ENCODE data around the gene CDH4.
A peak's percentile ranks its signal among the peaks of the same experiment; 100 is the strongest.
"Not testable (repeated sequence)": the region's sequence is repeated elsewhere in the genome, so short reads cannot be mapped to it uniquely, and the experiment has no call there.

CDH4 gene

DNA sequence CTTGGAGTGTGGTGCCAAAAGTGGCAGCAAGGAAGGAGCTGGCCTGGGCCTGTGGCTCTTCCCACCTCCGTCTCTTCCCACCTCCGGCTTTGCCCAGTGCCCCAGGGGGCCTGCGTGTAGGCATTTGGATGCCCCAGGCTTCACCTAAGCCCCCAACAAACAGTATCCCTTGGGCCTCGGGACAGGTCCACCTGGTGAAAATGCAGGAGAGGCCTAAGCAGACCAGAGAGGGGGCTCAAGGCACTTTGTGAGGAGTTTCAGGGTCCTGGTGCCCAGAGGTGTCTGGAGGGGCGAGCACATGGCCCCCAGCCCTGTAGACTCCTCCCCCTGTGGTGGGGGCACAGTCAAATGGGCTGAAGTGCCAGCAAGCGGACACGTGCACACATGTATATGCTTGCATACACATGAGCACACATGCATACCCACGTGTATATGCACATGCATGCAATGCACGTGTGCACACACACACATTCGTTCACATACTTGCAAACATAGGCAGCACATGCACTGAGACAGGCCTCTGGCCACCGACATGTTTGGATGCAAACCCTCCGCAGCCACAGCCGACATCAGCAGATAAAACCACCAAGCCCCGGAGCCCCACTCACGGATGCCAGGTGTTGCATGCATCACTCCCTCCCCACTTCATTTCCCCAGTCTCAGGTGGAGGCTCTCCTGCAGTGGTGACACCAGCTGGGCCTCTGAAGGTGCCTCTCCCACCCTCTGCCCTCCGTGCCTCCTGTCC, 689.1 kb downstream of the CDH4 start:
- no peak overlapping the region for H3K4me3 ChIP-seq
- H3K4me1 ChIP-seq = no peaks in the 10 kb centered on the region
- no peaks in the 10 kb centered on the region for H3K36me3 ChIP-seq (replicated peaks)
- in situ Hi-C loops (cut with MboI; ENCODE audit: low sequenced_read_pairs) = no loop called here
- peak in 1 of 2 experiments; percentile 4 for DNase-seq (ENCODE audit: low spot score in 2 of 2)
- H3K27me3 ChIP-seq (ENCODE audit: low read depth) = no peaks in the 10 kb centered on the region
- H3K9me3 ChIP-seq = no peaks in the 10 kb centered on the region

DNA sequence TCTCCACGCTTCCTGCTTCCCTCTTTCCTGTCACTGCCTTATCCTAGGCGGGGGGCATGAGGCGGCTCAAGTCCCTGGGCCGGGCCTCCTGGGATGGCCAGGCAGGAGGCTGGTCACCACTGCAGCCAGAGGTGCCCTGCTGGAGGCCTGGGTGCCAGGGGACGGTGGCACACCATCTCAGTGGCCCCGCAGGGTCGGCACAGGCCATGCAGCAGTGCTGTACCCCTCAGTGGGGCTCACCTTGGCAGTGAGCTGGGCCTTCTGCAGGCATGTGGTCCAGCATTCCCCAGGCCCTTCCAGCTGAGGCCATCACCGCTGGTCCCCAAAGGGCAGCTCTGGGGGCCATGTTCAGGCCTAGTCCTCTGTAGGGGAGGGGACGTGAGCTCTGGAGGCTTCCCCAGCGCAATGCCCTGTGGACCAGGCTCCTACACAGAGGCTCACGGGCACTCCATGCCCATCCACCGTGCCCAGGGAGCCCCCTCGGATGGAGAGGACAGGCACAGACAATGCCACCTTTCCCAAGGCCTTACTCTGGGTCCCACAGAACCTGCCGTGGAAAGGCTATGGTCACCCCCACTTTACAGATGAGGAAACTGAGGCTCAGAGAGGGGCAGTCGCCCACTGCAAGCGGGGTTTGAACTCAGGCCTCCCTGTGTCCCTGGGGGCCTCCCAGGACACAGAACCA, 689.8 kb downstream of the CDH4 start:
- in situ Hi-C loops (cut with MboI; ENCODE audit: low sequenced_read_pairs) = no loop called here
- Histone ChIP-seq H3K27me3 (ENCODE audit: low read depth) (no peaks in the 10 kb centered on the region), H3K4me1 (no peaks in the 10 kb centered on the region), H3K4me3 (no peak overlapping the region), H3K9me3 (no peaks in the 10 kb centered on the region), H3K36me3 (replicated peaks) (no peaks in the 10 kb centered on the region)
- DNase-seq (ENCODE audit: low spot score in 2 of 2) = no peak

DNA sequence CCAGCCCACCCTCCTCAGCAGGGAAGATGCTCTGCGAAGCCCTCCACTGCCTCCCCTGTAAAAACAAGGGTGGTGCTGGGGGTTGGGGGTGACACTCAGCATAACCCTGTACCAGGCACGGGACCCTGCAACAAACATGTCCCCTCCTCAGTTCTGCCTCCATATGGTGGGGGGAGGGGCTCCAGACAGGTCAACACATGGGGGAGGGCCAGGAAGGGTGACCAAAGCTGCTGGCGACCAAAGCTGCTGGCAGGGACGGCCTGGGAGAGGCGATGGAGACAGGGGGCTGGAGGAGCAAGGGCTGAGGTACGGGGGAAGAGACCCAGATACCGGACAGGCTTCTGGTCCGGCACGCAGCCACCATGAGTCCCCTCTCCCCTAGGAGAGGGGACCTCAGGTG, 690.5 kb downstream of the CDH4 start:
- peak in 1 of 2 experiments; percentile 6 for DNase-seq (ENCODE audit: low spot score in 2 of 2)
- in situ Hi-C loops (cut with MboI; ENCODE audit: low sequenced_read_pairs) = no loop called here

DNA sequence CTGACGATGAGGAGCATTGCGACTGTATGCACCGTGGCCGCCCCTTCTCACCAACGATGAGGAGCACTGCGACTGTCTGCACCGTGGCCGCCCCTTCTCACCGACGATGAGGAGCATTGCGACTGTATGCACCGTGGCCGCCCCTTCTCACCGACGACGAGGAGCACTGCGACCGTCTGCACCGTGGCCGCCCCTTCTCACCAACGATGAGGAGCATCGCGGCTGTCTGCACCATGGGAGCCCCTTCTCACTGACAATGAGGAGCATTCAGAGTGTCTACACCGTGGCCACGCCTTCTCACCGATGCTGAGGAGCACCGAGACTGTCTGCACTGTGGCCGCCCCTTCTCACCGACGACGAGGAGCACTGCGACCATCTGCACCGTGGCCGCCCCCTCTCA, 692.9 kb downstream of the CDH4 start:
- H3K4me1 ChIP-seq; H3K27me3 ChIP-seq (ENCODE audit: low read depth): not testable (repeated sequence)

More for the DNA sequence above, 690.5 kb downstream of the CDH4 start:
- H3K9me3 ChIP-seq = no peaks in the 10 kb centered on the region
- H3K4me1 ChIP-seq = no peaks in the 10 kb centered on the region
- H3K36me3 ChIP-seq (replicated peaks) = no peaks in the 10 kb centered on the region
- no peak overlapping the region for H3K4me3 ChIP-seq
- no peaks in the 10 kb centered on the region for H3K27me3 ChIP-seq (ENCODE audit: low read depth)

DNA sequence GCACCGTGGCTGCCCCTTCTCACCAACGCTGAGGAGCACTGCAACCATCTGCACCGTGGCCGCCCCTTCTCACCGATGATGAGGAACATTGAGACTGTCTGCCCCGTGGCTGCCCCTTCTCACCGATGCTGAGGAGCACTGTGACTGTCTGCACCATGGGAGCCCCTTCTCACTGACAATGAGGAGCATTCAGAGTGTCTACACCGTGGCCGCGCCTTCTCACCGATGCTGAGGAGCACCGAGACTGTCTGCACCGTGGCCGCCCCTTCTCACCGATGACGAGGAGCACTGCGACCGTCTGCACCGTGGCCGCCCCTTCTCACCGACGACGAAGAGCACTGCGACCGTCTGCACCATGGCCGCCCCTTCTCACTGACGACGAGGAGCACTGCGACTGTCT, 693.4 kb downstream of the CDH4 start:
- H3K4me3 ChIP-seq; H3K27me3 ChIP-seq (ENCODE audit: low read depth); DNase-seq (ENCODE audit: low spot score in 2 of 2); H3K36me3 ChIP-seq (replicated peaks); H3K9me3 ChIP-seq; H3K4me1 ChIP-seq; in situ Hi-C loops (cut with MboI; ENCODE audit: low sequenced_read_pairs): not testable (repeated sequence)

More for the DNA sequence above, 692.9 kb downstream of the CDH4 start:
- DNase-seq (ENCODE audit: low spot score in 2 of 2); in situ Hi-C loops (cut with MboI; ENCODE audit: low sequenced_read_pairs); H3K4me3 ChIP-seq; H3K9me3 ChIP-seq; H3K36me3 ChIP-seq (replicated peaks): not testable (repeated sequence)

DNA sequence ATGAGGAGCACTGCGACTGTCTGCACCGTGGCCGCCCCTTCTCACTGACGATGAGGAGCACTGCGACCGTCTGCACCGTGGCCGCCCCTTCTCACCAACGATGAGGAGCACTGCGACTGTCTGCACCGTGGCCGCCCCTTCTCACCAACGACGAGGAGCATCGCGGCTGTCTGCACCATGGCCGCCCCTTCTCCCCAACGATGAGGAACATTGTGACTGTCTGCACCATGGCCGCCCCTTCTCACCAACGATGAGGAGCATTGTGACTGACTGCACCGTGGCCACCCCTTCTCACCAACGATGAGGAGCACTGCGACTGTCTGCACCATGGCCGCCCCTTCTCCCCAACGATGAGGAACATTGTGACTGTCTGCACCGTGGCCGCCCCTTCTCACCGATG, 696.0 kb downstream of the CDH4 start:
- H3K4me1 ChIP-seq; H3K27me3 ChIP-seq (ENCODE audit: low read depth); H3K4me3 ChIP-seq; in situ Hi-C loops (cut with MboI; ENCODE audit: low sequenced_read_pairs); H3K36me3 ChIP-seq (replicated peaks); H3K9me3 ChIP-seq; DNase-seq (ENCODE audit: low spot score in 2 of 2): not testable (repeated sequence)

DNA sequence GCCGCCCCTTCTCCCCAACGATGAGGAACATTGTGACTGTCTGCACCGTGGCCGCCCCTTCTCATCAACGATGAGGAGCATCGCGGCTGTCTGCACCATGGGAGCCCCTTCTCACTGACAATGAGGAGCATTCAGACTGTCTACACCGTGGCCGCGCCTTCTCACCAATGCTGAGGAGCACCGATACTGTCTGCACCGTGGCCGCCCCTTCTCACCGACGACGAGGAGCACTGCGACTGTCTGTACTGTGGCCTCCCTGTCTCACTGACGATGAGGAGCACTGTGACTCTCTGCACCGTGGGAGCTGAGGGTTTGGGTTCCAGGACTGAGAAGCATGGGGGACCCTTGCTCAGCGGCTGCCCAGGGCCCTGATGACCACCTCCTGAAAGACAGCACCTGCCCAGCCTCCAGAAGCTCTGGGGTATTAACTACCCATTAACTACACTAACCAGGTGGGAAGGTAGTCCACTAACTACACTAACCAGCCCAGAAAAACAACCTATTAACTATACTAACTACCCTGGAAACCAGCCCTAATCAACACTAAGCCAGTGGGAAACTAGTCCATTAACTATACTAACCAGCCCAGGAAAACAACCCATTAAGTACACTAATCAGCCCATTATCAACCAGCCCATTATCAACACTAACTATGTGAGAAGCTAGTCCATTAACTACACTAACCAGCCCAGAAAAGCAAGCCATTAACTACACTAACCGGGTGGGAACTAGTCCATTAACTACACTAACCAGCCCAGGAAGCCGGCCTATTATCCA, 696.7 kb downstream of the CDH4 start:
- no peaks in the 10 kb centered on the region for H3K4me1 ChIP-seq

DNA sequence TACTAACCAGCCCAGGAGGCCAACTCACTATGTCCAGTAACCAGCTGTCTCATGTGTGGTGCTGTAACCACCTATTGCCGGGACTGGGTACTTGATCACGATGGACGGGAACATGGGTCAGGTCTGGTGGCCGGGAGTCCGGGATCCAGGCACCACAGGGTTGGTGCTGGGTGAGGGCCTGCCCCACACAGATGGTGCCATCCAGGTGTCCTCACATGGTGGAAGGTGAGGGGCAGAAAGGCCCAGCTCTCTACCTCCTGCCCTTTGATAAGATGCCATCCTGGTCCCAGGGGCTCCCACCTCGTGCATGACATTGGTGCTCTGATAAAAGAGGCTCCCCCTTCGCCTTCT, 697.3 kb downstream of the CDH4 start:
- no peak for DNase-seq (ENCODE audit: low spot score in 2 of 2)
- in situ Hi-C loops (cut with MboI; ENCODE audit: low sequenced_read_pairs) = no loop called here
- H3K4me3 ChIP-seq = no peak overlapping the region
- H3K4me1 ChIP-seq = no peaks in the 10 kb centered on the region
- H3K36me3 ChIP-seq (replicated peaks) = no peaks in the 10 kb centered on the region
- H3K27me3 ChIP-seq (ENCODE audit: low read depth) = no peaks in the 10 kb centered on the region
- H3K9me3 ChIP-seq = no peaks in the 10 kb centered on the region

More for the DNA sequence above, 696.7 kb downstream of the CDH4 start:
- Histone ChIP-seq H3K36me3 (replicated peaks) (no peaks in the 10 kb centered on the region), H3K4me3 (no peak overlapping the region), H3K27me3 (ENCODE audit: low read depth) (no peaks in the 10 kb centered on the region), H3K9me3 (no peaks in the 10 kb centered on the region)
- DNase-seq (ENCODE audit: low spot score in 2 of 2) = peak in 1 of 2 experiments; percentile 4
- in situ Hi-C loops (cut with MboI; ENCODE audit: low sequenced_read_pairs) = no loop called here

DNA sequence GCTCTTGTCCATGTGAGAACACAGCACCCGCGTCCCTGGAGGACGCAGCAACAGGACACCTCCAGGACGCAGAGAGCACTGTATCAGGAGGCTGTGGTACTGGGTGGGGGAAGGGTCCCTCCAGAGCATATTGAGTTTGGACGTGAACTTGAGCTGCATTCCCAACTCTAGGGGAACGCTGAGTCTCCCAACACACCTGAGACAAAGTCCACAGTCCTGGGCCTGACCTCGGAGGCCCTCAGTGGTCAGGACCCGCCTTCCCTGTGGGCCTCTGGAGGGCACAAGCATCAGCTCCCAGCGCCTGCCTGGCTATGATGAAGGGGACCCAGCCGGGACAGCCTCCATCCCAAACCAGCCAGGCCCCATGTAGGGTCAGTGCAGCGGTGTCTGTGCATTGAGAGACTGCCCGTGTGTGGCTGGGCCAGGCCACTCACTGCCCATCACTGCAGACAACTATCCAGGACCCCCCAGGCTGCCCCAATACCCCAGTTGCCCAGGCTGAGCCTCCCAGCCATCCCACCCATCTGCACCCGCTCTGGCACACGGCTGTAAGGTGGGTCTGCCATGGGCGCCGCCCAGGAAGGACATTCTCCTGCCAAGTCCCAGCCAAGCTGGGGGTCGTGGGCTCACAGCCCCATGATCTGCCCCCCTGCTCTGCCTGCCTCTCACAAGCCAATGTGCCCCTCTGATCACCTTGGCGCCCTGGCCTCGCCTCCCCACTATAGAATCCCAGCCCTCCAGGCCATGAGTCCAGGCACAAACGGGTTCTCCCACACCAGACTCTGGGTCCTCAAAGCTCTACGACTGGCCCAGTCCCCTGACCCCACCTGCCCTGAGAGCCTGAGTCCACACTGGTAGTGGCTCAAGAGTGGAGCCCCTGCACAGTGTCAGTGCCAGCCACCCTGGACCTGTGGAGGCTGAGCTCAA, 697.9 kb downstream of the CDH4 start:
- in situ Hi-C loops (cut with MboI; ENCODE audit: low sequenced_read_pairs) = no loop called here
- Histone ChIP-seq H3K9me3 (no peaks in the 10 kb centered on the region), H3K27me3 (ENCODE audit: low read depth) (no peaks in the 10 kb centered on the region), H3K4me1 (no peaks in the 10 kb centered on the region), H3K36me3 (replicated peaks) (no peaks in the 10 kb centered on the region), H3K4me3 (no peak overlapping the region)
- peak in 1 of 2 experiments; percentile 6 for DNase-seq (ENCODE audit: low spot score in 2 of 2)

DNA sequence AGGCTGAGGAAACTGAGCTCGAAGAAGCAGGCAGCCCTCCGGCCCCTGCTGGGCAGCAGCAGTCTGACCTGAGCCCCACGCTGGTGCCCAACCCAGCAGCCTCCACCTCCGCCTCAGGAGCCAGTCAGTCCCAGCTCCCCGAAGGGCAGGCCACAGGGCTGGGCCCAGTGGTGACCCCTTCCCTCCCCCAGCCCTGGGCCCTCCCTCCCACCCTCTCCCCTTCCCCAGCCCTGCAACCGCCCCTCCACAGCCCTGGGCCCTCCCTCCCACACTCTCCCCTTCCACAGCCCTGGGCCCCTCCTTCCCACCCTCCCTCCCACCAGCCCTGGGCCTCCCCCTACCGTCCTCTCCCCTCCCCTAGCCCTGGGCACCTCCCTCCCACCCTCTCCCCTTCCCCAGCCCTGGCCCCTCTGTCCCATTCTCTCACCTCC, 698.6 kb downstream of the CDH4 start:
- H3K27me3 ChIP-seq (ENCODE audit: low read depth) = no peaks in the 10 kb centered on the region
- H3K4me1 ChIP-seq = no peaks in the 10 kb centered on the region
- H3K9me3 ChIP-seq = no peaks in the 10 kb centered on the region
- no peak overlapping the region for H3K4me3 ChIP-seq
- no peak for DNase-seq (ENCODE audit: low spot score in 2 of 2)
- in situ Hi-C loops (cut with MboI; ENCODE audit: low sequenced_read_pairs) = no loop called here
- H3K36me3 ChIP-seq (replicated peaks) = no peaks in the 10 kb centered on the region

DNA sequence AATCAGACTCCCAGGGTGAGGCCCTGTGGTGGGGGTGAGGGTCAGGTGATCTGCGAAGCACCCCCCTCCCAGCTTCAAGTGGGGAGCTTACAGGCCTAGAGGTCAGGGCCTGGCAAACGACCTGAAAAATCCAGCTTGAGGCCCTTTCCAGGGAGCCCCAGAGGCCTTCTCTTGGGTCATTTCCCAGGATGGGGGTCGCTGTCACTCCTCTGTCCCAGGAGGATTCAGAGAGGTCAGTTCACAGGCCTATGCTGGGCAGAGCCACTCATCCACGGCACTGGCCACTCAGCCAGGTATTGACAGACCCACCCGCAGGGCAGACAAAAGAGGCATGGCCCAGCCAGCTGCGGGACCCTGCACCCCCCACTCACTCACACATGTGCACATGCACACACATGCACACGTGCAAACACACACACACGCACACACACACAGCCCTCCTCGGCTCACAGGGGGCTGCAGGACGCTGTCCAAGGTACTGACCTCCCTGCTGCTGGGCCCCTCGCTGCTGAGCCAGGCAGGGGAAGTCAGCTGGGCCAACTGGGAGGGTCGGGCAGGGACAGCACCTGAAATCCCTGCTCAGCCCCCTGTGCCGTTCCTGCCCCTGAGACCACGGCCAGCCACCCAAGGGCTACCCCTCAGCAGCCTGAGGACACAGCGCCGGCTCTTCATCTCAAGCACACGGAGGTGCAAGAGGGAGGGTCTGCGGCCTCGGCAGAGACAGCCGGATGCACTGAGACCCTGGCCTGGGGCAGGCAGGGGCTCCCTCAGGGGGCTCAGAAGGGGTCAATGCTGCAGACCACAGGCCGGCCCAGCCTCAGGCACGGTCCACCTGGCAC, 699.9 kb downstream of the CDH4 start:
- Histone ChIP-seq H3K4me1 (no peaks in the 10 kb centered on the region), H3K36me3 (replicated peaks) (no peaks in the 10 kb centered on the region), H3K4me3 (no peak overlapping the region), H3K9me3 (no peaks in the 10 kb centered on the region), H3K27me3 (ENCODE audit: low read depth) (no peaks in the 10 kb centered on the region)
- peak in 1 of 2 experiments; percentile 61 for DNase-seq (ENCODE audit: low spot score in 2 of 2)
- in situ Hi-C loops (cut with MboI; ENCODE audit: low sequenced_read_pairs) = no loop called here

DNA sequence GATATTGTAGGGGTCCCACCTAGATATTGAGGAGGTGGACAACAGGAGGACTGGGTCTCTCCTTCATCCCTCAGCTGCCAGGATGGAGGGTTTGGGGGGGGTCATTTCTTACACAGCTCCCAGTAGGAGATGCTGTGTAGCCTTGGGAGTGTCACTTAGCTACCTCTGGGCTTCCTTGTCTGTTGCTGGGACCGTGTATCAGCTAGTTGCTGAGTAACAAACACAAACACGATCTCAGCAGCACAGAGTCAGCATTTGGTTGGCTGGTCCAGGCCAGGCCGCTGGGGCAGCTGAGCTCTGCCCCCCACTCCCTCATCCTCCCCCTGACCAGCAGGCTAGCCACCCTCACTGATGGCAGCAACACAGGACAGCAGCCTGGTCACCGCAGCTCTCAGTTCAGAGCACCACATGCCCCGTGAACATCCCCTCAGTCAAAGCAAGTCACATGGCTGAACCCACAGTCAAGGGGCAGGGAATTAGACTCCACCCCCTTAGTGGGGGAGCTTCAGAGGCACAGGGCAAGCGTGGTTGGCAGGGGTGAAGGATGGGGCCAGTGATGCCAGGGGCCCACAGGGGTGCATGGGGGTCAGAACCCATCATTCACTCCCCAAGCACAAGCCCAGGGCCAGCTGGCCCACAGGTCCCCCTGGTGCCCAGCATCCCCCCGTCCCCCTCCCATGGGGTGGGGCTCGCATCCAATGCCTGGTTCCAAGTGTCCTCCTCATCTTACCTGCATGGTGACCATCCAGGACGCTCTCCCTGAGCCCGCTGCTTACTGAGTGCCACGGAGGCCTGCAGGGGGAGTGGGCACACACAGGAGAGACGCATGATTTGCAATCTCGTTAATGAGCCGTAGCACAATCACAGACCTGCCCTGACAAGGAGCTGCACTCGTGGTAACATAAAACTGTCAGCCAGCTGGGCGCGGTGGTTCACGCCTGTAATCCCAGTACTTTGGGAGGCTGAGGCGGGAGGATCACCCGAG, 701.3 kb downstream of the CDH4 start:
- peak in 1 of 2 experiments; percentile 4 for DNase-seq (ENCODE audit: low spot score in 2 of 2)
- H3K9me3 ChIP-seq = no peaks in the 10 kb centered on the region

More for the DNA sequence above, 701.3 kb downstream of the CDH4 start:
- Histone ChIP-seq H3K36me3 (replicated peaks) (no peaks in the 10 kb centered on the region), H3K4me3 (no peak overlapping the region), H3K4me1 (no peaks in the 10 kb centered on the region), H3K27me3 (ENCODE audit: low read depth) (no peaks in the 10 kb centered on the region)
- in situ Hi-C loops (cut with MboI; ENCODE audit: low sequenced_read_pairs) = no loop called here

Data from HAP-1 (cell line).